ENCODE measurements around the gene HSPBAP1. TPM values are rescaled to one million over a fixed set of nuclear protein-coding genes. Genes with fewer than 3 reads are reported as not detected.
"Not testable (repeated sequence)": the region's sequence is repeated elsewhere in the genome, so short reads cannot be mapped to it uniquely, and the experiment has no call there.

Gene HSPBAP1
- polyA plus RNA-seq, 4 donors: 4.5 to 19.5 (median 8.1) TPM

- no peak overlapping the region for H3K27ac ChIP-seq (ENCODE audit: low read depth in 1 of 3, low read length in 2 of 3)
- peaks cover 0 to 8% (median 3%) of the 10 kb centered on the region in 3 donors for H3K36me3 ChIP-seq (ENCODE audit: control insufficient read depth in 3 of 3, insufficient read depth in 2 of 3, low read depth in 1 of 3, low read length in 3 of 3)
- H3K4me1 ChIP-seq (ENCODE audit: control insufficient read depth in 3 of 3, insufficient read depth in 2 of 3, low read depth in 1 of 3, low read length in 2 of 3): no peaks in the 10 kb centered on the region
- H3K27me3 ChIP-seq (ENCODE audit: control insufficient read depth in 3 of 3, insufficient read depth in 3 of 3, low read length in 3 of 3): no peaks in the 10 kb centered on the region
- FAIRE-seq: no peak
- H3K9me3 ChIP-seq (ENCODE audit: control insufficient read depth in 2 of 2, insufficient read depth in 1 of 2, low read depth in 1 of 2, low read length in 1 of 2): no peaks in the 10 kb centered on the region
- H3K4me3 ChIP-seq (ENCODE audit: low read depth in 1 of 3, low read length in 3 of 3): no peak overlapping the region
- DNase-seq: no peak
These were observed 51.4 kb downstream of the HSPBAP1 start for GRCh38 chr3:122742234-122742633.

- DNase-seq: no peak
- H3K27me3 ChIP-seq (ENCODE audit: control insufficient read depth in 3 of 3, insufficient read depth in 3 of 3, low read length in 3 of 3): no peaks in the 10 kb centered on the region
- 76 to 91% (median 84%) methylated on average over 3 of the region's 3 CpGs for WGBS, 3 donors
- H3K36me3 ChIP-seq (ENCODE audit: control insufficient read depth in 3 of 3, insufficient read depth in 2 of 3, low read depth in 1 of 3, low read length in 3 of 3): peaks cover 0 to 8% (median 3%) of the 10 kb centered on the region in 3 donors
- H3K4me1 ChIP-seq (ENCODE audit: control insufficient read depth in 3 of 3, insufficient read depth in 2 of 3, low read depth in 1 of 3, low read length in 2 of 3): no peaks in the 10 kb centered on the region
- H3K27ac ChIP-seq (ENCODE audit: low read depth in 1 of 3, low read length in 2 of 3): no peak overlapping the region
- no peak for FAIRE-seq
- H3K9me3 ChIP-seq (ENCODE audit: control insufficient read depth in 2 of 2, insufficient read depth in 1 of 2, low read depth in 1 of 2, low read length in 1 of 2): no peaks in the 10 kb centered on the region
- H3K4me3 ChIP-seq (ENCODE audit: low read depth in 1 of 3, low read length in 3 of 3): no peak overlapping the region
These were observed 54.5 kb downstream of the HSPBAP1 start for GRCh38 chr3:122739172-122739571.

GRCh38 chr3:122732682-122733525 lies 60.7 kb downstream of the HSPBAP1 start:
- not testable (repeated sequence) for H3K27me3 ChIP-seq (ENCODE audit: control insufficient read depth in 3 of 3, insufficient read depth in 3 of 3, low read length in 3 of 3); H3K36me3 ChIP-seq (ENCODE audit: control insufficient read depth in 3 of 3, insufficient read depth in 2 of 3, low read depth in 1 of 3, low read length in 3 of 3); H3K27ac ChIP-seq (ENCODE audit: low read depth in 1 of 3, low read length in 2 of 3); DNase-seq; H3K9me3 ChIP-seq (ENCODE audit: control insufficient read depth in 2 of 2, insufficient read depth in 1 of 2, low read depth in 1 of 2, low read length in 1 of 2); H3K4me1 ChIP-seq (ENCODE audit: control insufficient read depth in 3 of 3, insufficient read depth in 2 of 3, low read depth in 1 of 3, low read length in 2 of 3); FAIRE-seq; H3K4me3 ChIP-seq (ENCODE audit: low read depth in 1 of 3, low read length in 3 of 3)
- 92 to 96% (median 94%) methylated on average over 21 to 22 of the region's 22 CpGs for WGBS, 3 donors

GRCh38 chr3:122730240-122730639 lies 63.4 kb downstream of the HSPBAP1 start:
- DNase-seq: no peak
- Histone ChIP-seq H3K27ac (ENCODE audit: low read depth in 1 of 3, low read length in 2 of 3) (no peak overlapping the region), H3K4me3 (ENCODE audit: low read depth in 1 of 3, low read length in 3 of 3) (no peak overlapping the region), H3K36me3 (ENCODE audit: control insufficient read depth in 3 of 3, insufficient read depth in 2 of 3, low read depth in 1 of 3, low read length in 3 of 3) (peaks cover 2 to 6% (median 3%) of the 10 kb centered on the region in 3 donors), H3K4me1 (ENCODE audit: control insufficient read depth in 3 of 3, insufficient read depth in 2 of 3, low read depth in 1 of 3, low read length in 2 of 3) (no peaks in the 10 kb centered on the region), H3K27me3 (ENCODE audit: control insufficient read depth in 3 of 3, insufficient read depth in 3 of 3, low read length in 3 of 3) (no peaks in the 10 kb centered on the region), H3K9me3 (ENCODE audit: control insufficient read depth in 2 of 2, insufficient read depth in 1 of 2, low read depth in 1 of 2, low read length in 1 of 2) (peaks cover 0 to 3% of the 10 kb centered on the region in 2 donors)
- 75 to 84% (median 81%) methylated on average over 4 of the region's 4 CpGs for WGBS, 3 donors
- FAIRE-seq: no peak

GRCh38 chr3:122728756-122729514 lies 64.7 kb downstream of the HSPBAP1 start:
- Histone ChIP-seq H3K9me3 (ENCODE audit: control insufficient read depth in 2 of 2, insufficient read depth in 1 of 2, low read depth in 1 of 2, low read length in 1 of 2) (peaks cover 0 to 12% of the 10 kb centered on the region in 2 donors), H3K27me3 (ENCODE audit: control insufficient read depth in 3 of 3, insufficient read depth in 3 of 3, low read length in 3 of 3) (no peaks in the 10 kb centered on the region), H3K4me1 (ENCODE audit: control insufficient read depth in 3 of 3, insufficient read depth in 2 of 3, low read depth in 1 of 3, low read length in 2 of 3) (no peaks in the 10 kb centered on the region), H3K27ac (ENCODE audit: low read depth in 1 of 3, low read length in 2 of 3) (no peak overlapping the region), H3K4me3 (ENCODE audit: low read depth in 1 of 3, low read length in 3 of 3) (no peak overlapping the region), H3K36me3 (ENCODE audit: control insufficient read depth in 3 of 3, insufficient read depth in 2 of 3, low read depth in 1 of 3, low read length in 3 of 3) (peaks cover 2 to 6% (median 3%) of the 10 kb centered on the region in 3 donors)
- 95 to 97% (median 97%) methylated on average over 8 of the region's 8 CpGs for WGBS, 3 donors
- DNase-seq: no peak
- FAIRE-seq: no peak

- Histone ChIP-seq H3K36me3 (ENCODE audit: control insufficient read depth in 3 of 3, insufficient read depth in 2 of 3, low read depth in 1 of 3, low read length in 3 of 3) (peaks cover 2 to 6% (median 3%) of the 10 kb centered on the region in 3 donors), H3K4me3 (ENCODE audit: low read depth in 1 of 3, low read length in 3 of 3) (no peak overlapping the region), H3K9me3 (ENCODE audit: control insufficient read depth in 2 of 2, insufficient read depth in 1 of 2, low read depth in 1 of 2, low read length in 1 of 2) (peaks cover 0 to 12% of the 10 kb centered on the region in 2 donors), H3K27ac (ENCODE audit: low read depth in 1 of 3, low read length in 2 of 3) (no peak overlapping the region), H3K4me1 (ENCODE audit: control insufficient read depth in 3 of 3, insufficient read depth in 2 of 3, low read depth in 1 of 3, low read length in 2 of 3) (no peaks in the 10 kb centered on the region), H3K27me3 (ENCODE audit: control insufficient read depth in 3 of 3, insufficient read depth in 3 of 3, low read length in 3 of 3) (no peaks in the 10 kb centered on the region)
- WGBS, 3 donors: 94 to 98% (median 95%) methylated on average over 3 of the region's 3 CpGs
- FAIRE-seq (no peak), DNase-seq (no peak)
These were observed 65.4 kb downstream of the HSPBAP1 start for GRCh38 chr3:122728186-122728585.

- 95 to 99% (median 96%) methylated on average over 9 of the region's 9 CpGs for WGBS, 3 donors
- Histone ChIP-seq H3K27me3 (ENCODE audit: control insufficient read depth in 3 of 3, insufficient read depth in 3 of 3, low read length in 3 of 3) (no peaks in the 10 kb centered on the region), H3K4me3 (ENCODE audit: low read depth in 1 of 3, low read length in 3 of 3) (no peak overlapping the region), H3K4me1 (ENCODE audit: control insufficient read depth in 3 of 3, insufficient read depth in 2 of 3, low read depth in 1 of 3, low read length in 2 of 3) (no peaks in the 10 kb centered on the region), H3K36me3 (ENCODE audit: control insufficient read depth in 3 of 3, insufficient read depth in 2 of 3, low read depth in 1 of 3, low read length in 3 of 3) (peaks cover 2 to 6% (median 5%) of the 10 kb centered on the region in 3 donors), H3K27ac (ENCODE audit: low read depth in 1 of 3, low read length in 2 of 3) (no peak overlapping the region), H3K9me3 (ENCODE audit: control insufficient read depth in 2 of 2, insufficient read depth in 1 of 2, low read depth in 1 of 2, low read length in 1 of 2) (peaks cover 0 to 12% of the 10 kb centered on the region in 2 donors)
- no peak for DNase-seq
- no peak for FAIRE-seq
These were observed 65.9 kb downstream of the HSPBAP1 start for GRCh38 chr3:122727766-122728165.

GRCh38 chr3:122727294-122727693 lies 66.3 kb downstream of the HSPBAP1 start:
- no peak for FAIRE-seq
- Histone ChIP-seq H3K9me3 (ENCODE audit: control insufficient read depth in 2 of 2, insufficient read depth in 1 of 2, low read depth in 1 of 2, low read length in 1 of 2) (peaks cover 0 to 12% of the 10 kb centered on the region in 2 donors), H3K4me1 (ENCODE audit: control insufficient read depth in 3 of 3, insufficient read depth in 2 of 3, low read depth in 1 of 3, low read length in 2 of 3) (no peaks in the 10 kb centered on the region), H3K27ac (ENCODE audit: low read depth in 1 of 3, low read length in 2 of 3) (no peak overlapping the region), H3K4me3 (ENCODE audit: low read depth in 1 of 3, low read length in 3 of 3) (no peak overlapping the region), H3K27me3 (ENCODE audit: control insufficient read depth in 3 of 3, insufficient read depth in 3 of 3, low read length in 3 of 3) (no peaks in the 10 kb centered on the region), H3K36me3 (ENCODE audit: control insufficient read depth in 3 of 3, insufficient read depth in 2 of 3, low read depth in 1 of 3, low read length in 3 of 3) (peaks cover 2 to 6% (median 6%) of the 10 kb centered on the region in 3 donors)
- DNase-seq: no peak
- 94 to 100% (median 98%) methylated on average over 3 of the region's 3 CpGs for WGBS, 3 donors
